NCI-H1436 (cell line): ENCODE measurements around the gene ELMO1.
A peak's percentile ranks its signal among the peaks of the same experiment; 100 is the strongest.

Experiments used
- DNase-seq: peaks from one replicate; lab custom pipeline; 2025; lab: John Stamatoyannopoulos, UW

ELMO1 gene

GRCh38 chr7:37054624-37055241, 393.9 kb downstream of the ELMO1 start:
- no peak for DNase-seq

GRCh38 chr7:37052705-37053104, 396.0 kb downstream of the ELMO1 start:
- DNase-seq: no peak

GRCh38 chr7:37050801-37051200, 397.9 kb downstream of the ELMO1 start:
- DNase-seq: no peak

GRCh38 chr7:37048674-37049073, 400.0 kb downstream of the ELMO1 start:
- DNase-seq: no peak

GRCh38 chr7:37047260-37047659, 401.4 kb downstream of the ELMO1 start:
- DNase-seq: no peak

- no peak for DNase-seq
Measured at GRCh38 chr7:37046531-37047079, 402.1 kb downstream of the ELMO1 start.

- no peak for DNase-seq
Measured at GRCh38 chr7:37045681-37046179, 402.9 kb downstream of the ELMO1 start.

GRCh38 chr7:37041461-37041860, 407.2 kb downstream of the ELMO1 start:
- no peak for DNase-seq

- no peak for DNase-seq
Measured at GRCh38 chr7:37040330-37040729, 408.3 kb downstream of the ELMO1 start.

GRCh38 chr7:37039131-37039749, 409.4 kb downstream of the ELMO1 start:
- DNase-seq: no peak

- DNase-seq: no peak
Measured at GRCh38 chr7:37038706-37039105, 410.0 kb downstream of the ELMO1 start.

- DNase-seq: no peak
Measured at GRCh38 chr7:37037286-37037685, 411.4 kb downstream of the ELMO1 start.

- no peak for DNase-seq
Measured at GRCh38 chr7:37035631-37036030, 413.0 kb downstream of the ELMO1 start.

- no peak for DNase-seq
Measured at GRCh38 chr7:37033141-37033540, 415.5 kb downstream of the ELMO1 start.

- DNase-seq: no peak
Measured at GRCh38 chr7:37032258-37032601, 416.4 kb downstream of the ELMO1 start.

- peak; percentile 42 for DNase-seq
Measured at GRCh38 chr7:37031571-37032257, 416.9 kb downstream of the ELMO1 start.

- no peak for DNase-seq
Measured at GRCh38 chr7:37028909-37029440, 419.7 kb downstream of the ELMO1 start.

GRCh38 chr7:37027557-37028341, 420.9 kb downstream of the ELMO1 start:
- DNase-seq: no peak

GRCh38 chr7:37027104-37027503, 421.6 kb downstream of the ELMO1 start:
- no peak for DNase-seq

GRCh38 chr7:37018954-37019353, 429.7 kb downstream of the ELMO1 start:
- DNase-seq: no peak

GRCh38 chr7:37016064-37016878, 432.4 kb downstream of the ELMO1 start:
- no peak for DNase-seq
